GM12878 (cell line): ENCODE data around the gene HSBP1L1. TPM values are rescaled to one million over a fixed set of nuclear protein-coding genes. Genes with fewer than 3 reads are reported as not detected.

Experiments used
- CBX5 ChIP-seq: sonication (generic); IDR thresholded peaks from 2 replicates; pipeline ENCODE4 v1.6.1; 2016; ENCODE audit warnings: low read depth, moderate library complexity, mild to moderate bottlenecking, inconsistent platforms
- CREB1 ChIP-seq: IDR thresholded peaks from 2 replicates; pipeline ENCODE4 v1.6.1; 2012; ENCODE audit warnings: low read depth, mild to moderate bottlenecking, inconsistent platforms
- MEF2B ChIP-seq: fragments of 450-650 bp; IDR thresholded peaks from 2 replicates; pipeline ENCODE4 v1.6.1; 2018; ENCODE audit warnings: mild to moderate bottlenecking, moderate library complexity; ENCODE audit not compliant: partially characterized antibody, poor library complexity, severe bottlenecking
- RFX5 ChIP-seq: IDR thresholded peaks from 2 replicates; pipeline ENCODE4 v1.6.1; 2011; ENCODE audit warnings: low read depth, low read length, improper control_type of control experiment
- YY1 ChIP-seq: IDR thresholded peaks from 2 replicates; pipeline ENCODE4 v1.6.1; 2011; ENCODE audit warnings: low read depth, mild to moderate bottlenecking, low read length
- polyA plus RNA-seq, 11 experiments: library from polyadenylated mRNA; depleted of rRNA in 4 of 11; unstranded in 6 of 11; stranded (reverse) in 5 of 11; fragments of >200 nt; fragmentation: Nextera tagmentation in 4 of 11; fragmentation: Illumina TruSeq in 1 of 11; extraction: Ambion mirVana in 4 of 11; extraction: Trizol in 1 of 11; gene quantifications; 1 replicate in 1 of 11; 2 replicates in 10 of 11; pipeline versions ENCODE4 v1.2.1 to v1.2.3, GENCODE V29; 2011 to 2016; ENCODE audit warnings: inconsistent platforms in 2 of 11, missing spikeins in 2 of 11, low read depth in 1 of 11
- total RNA-seq, 4 experiments: library from RNA; depleted of rRNA in 3 of 4; stranded (reverse); fragments of >200 nt in 3 of 4; fragmentation: Illumina TruSeq in 1 of 4; extraction: Trizol in 1 of 4; gene quantifications; 2 replicates each; pipeline versions ENCODE4 v1.2.1 to v1.2.3, GENCODE V29; 2013 to 2021
- TF ChIP-seq, protein P1 (sequence below): fragments of 450-650 bp; IDR thresholded peaks from 2 replicates; pipeline ENCODE4 v1.6.1; 2018; ENCODE audit warnings: borderline replicate concordance, mild to moderate bottlenecking; ENCODE audit not compliant: partially characterized antibody
- TF ChIP-seq, protein P2 (sequence below), 3 experiments: IDR thresholded peaks in 2 of 3; conservative IDR thresholded peaks in 1 of 3; 2 replicates each; pipeline ENCODE4 v1.5.1; 2011; ENCODE audit warnings: low read depth in 3 of 3, low read length in 3 of 3, mild to moderate bottlenecking in 3 of 3, control low read depth in 2 of 3, moderate library complexity in 2 of 3, inconsistent platforms in 1 of 3, mixed read lengths in 1 of 3; ENCODE audit not compliant: control insufficient read depth in 2 of 3, insufficient read depth in 1 of 3; ENCODE audit errors: extremely low read depth in 1 of 3
- TF ChIP-seq, protein P3 (sequence below): fragments of 450-650 bp; IDR thresholded peaks from 2 replicates; pipeline ENCODE4 v1.6.1; 2017; ENCODE audit warnings: low read depth, mild to moderate bottlenecking, moderate library complexity

The HSBP1L1 gene
- total and polyA plus RNA-seq, 10 of the 15 experiments (the other 5 are each of a cell fraction or from before 2014, with no cell fraction given): 0.97 to 14.0 (median 6.9) TPM; not detected in 1

DNA sequence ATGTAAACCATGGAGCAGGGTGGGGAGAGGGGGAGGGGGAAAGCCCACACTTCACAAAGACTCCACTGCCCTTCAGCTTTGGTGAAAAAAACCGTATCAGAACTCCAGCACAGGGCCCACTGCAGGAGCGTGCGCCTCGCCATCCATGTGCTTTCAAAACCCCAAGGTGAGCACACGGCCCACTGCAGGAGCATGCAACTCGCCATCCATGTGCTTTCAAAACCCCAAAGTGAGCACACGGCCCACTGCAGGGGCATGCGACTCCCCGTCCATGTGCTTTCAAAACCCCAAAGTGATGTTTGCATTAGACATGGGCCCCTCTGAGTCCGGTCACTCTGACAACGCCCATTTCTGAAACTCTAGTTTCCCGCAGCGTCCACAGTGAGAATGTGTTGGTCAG is 16.1 kb downstream of the HSBP1L1 start (continued):
- TF ChIP-seq, protein P1, sequence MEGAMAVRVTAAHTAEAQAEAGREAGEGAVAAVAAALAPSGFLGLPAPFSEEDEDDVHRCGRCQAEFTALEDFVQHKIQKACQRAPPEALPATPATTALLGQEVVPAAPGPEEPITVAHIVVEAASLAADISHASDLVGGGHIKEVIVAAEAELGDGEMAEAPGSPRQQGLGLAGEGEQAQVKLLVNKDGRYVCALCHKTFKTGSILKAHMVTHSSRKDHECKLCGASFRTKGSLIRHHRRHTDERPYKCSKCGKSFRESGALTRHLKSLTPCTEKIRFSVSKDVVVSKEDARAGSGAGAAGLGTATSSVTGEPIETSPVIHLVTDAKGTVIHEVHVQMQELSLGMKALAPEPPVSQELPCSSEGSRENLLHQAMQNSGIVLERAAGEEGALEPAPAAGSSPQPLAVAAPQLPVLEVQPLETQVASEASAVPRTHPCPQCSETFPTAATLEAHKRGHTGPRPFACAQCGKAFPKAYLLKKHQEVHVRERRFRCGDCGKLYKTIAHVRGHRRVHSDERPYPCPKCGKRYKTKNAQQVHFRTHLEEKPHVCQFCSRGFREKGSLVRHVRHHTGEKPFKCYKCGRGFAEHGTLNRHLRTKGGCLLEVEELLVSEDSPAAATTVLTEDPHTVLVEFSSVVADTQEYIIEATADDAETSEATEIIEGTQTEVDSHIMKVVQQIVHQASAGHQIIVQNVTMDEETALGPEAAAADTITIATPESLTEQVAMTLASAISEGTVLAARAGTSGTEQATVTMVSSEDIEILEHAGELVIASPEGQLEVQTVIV: no peak
- TF ChIP-seq YY1 (no peak), MEF2B (no peak), CBX5 (no peak), RFX5 (no peak), CREB1 (no peak)
- TF ChIP-seq, protein P2, sequence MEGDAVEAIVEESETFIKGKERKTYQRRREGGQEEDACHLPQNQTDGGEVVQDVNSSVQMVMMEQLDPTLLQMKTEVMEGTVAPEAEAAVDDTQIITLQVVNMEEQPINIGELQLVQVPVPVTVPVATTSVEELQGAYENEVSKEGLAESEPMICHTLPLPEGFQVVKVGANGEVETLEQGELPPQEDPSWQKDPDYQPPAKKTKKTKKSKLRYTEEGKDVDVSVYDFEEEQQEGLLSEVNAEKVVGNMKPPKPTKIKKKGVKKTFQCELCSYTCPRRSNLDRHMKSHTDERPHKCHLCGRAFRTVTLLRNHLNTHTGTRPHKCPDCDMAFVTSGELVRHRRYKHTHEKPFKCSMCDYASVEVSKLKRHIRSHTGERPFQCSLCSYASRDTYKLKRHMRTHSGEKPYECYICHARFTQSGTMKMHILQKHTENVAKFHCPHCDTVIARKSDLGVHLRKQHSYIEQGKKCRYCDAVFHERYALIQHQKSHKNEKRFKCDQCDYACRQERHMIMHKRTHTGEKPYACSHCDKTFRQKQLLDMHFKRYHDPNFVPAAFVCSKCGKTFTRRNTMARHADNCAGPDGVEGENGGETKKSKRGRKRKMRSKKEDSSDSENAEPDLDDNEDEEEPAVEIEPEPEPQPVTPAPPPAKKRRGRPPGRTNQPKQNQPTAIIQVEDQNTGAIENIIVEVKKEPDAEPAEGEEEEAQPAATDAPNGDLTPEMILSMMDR (IDR thresholded peaks at IDR 0.05 in 2 of 3, conservative IDR thresholded peaks at IDR 0.05 in 1 of 3; ENCODE audit: control insufficient read depth in 2 of 3, extremely low read depth in 1 of 3, insufficient read depth in 1 of 3, low read depth in 3 of 3, low read length in 3 of 3): no peak
- TF ChIP-seq, protein P3, sequence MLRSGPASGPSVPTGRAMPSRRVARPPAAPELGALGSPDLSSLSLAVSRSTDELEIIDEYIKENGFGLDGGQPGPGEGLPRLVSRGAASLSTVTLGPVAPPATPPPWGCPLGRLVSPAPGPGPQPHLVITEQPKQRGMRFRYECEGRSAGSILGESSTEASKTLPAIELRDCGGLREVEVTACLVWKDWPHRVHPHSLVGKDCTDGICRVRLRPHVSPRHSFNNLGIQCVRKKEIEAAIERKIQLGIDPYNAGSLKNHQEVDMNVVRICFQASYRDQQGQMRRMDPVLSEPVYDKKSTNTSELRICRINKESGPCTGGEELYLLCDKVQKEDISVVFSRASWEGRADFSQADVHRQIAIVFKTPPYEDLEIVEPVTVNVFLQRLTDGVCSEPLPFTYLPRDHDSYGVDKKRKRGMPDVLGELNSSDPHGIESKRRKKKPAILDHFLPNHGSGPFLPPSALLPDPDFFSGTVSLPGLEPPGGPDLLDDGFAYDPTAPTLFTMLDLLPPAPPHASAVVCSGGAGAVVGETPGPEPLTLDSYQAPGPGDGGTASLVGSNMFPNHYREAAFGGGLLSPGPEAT: no peak
